ENCODE measurements around the gene HERPUD1. TPM values are rescaled to one million over a fixed set of nuclear protein-coding genes. Genes with fewer than 3 reads are reported as not detected.

Gene HERPUD1
- total and polyA plus RNA-seq, 4 donors, result 57.8 to 219 (median 118) TPM

DNA sequence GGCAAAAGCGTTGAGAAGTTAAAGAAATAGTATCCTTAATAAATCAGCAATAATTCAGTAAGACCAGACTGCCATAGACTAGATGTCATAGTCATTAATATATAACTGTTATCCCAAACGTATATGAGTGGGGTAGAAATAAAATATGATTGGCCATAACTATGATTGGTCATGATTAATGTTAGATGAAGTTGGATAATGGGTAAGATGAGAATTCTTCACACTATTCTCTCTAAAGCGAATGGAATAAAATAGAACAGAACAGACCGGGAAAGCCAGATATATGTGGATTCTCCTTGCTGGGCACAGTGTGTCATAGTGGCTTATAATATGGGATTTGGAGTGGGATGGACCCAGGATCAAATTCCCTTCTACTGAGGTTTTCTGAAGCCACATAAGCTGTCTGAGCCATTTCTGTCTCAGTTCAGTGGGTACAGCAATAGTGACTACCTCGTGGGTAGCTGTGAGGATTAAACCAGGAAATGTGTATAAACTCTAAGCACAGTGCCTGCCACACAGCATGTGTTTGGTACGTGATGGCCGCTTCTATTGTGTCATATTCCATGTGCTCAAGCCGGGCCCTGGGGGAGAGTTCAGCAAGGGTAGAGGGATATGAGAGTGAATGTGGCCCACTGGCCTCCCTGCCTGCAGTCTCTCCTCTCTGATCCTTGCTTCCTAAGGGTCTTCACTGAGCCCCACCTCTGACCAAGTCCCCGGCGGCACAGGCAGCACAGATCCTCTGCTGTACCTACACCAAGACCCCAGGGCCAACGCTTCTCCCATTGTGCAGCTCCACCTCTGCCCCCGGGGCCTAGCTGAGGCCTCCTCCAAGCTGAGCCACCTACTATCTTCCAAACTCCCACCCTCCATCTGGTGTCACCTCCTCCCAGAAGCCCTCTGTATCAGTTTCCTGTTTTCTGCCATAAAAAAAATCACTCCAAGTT lies 33.5 kb downstream of the HERPUD1 start:
- no peak for DNase-seq (ENCODE audit: low spot score)
- peak overlapping the region; percentile 26 to 62 for H3K27ac ChIP-seq (ENCODE audit: low read depth in 1 of 2, low read length in 2 of 2)
- 77% methylated on average over 12 of the region's 12 CpGs for WGBS

GRCh38 chr16:56966093-56966475 lies 34.1 kb downstream of the HERPUD1 start:
- Histone ChIP-seq H3K4me1 (ENCODE audit: control insufficient read depth in 4 of 4, insufficient read depth in 4 of 4, low read length in 3 of 4) (peaks cover 0 to 17% (median 3%) of the 10 kb centered on the region in 4 donors), H3K4me3 (ENCODE audit: low read depth in 1 of 3, low read length in 3 of 3) (no peak overlapping the region), H3K9ac (ENCODE audit: low read depth in 1 of 2, low read length in 2 of 2) (no peak overlapping the region), H3K9me3 (ENCODE audit: control insufficient read depth in 4 of 4, low read length in 3 of 4) (no peaks in the 10 kb centered on the region), H3K36me3 (ENCODE audit: control insufficient read depth in 4 of 4, insufficient read depth in 3 of 4, low read depth in 1 of 4, low read length in 3 of 4) (no peaks in the 10 kb centered on the region), H3K27ac (ENCODE audit: low read depth in 1 of 2, low read length in 2 of 2) (peak overlapping the region; percentile 26 to 62), H3K27me3 (ENCODE audit: control insufficient read depth in 4 of 4, insufficient read depth in 4 of 4, low read length in 3 of 4) (no peaks in the 10 kb centered on the region)
- 73% methylated on average over 3 of the region's 3 CpGs for whole genome bisulfite sequencing
- TF ChIP-seq RXRA (IDR thresholded peaks at IDR 0.05) (no peak), YY1 (IDR thresholded peaks at IDR 0.05) (no peak), FOXA1 (IDR thresholded peaks at IDR 0.05) (no peak), RAD21 (IDR thresholded peaks at IDR 0.05) (no peak), FOXA2 (IDR thresholded peaks at IDR 0.05) (no peak), EGR1 (IDR thresholded peaks at IDR 0.05; ENCODE audit: low read depth in 2 of 2) (no peak), HNF4A (conservative IDR thresholded peaks at IDR 0.05) (no peak), GABPA (IDR thresholded peaks at IDR 0.05 in 1 of 2, conservative IDR thresholded peaks at IDR 0.05 in 1 of 2) (no peak)
- TF ChIP-seq, protein P1, sequence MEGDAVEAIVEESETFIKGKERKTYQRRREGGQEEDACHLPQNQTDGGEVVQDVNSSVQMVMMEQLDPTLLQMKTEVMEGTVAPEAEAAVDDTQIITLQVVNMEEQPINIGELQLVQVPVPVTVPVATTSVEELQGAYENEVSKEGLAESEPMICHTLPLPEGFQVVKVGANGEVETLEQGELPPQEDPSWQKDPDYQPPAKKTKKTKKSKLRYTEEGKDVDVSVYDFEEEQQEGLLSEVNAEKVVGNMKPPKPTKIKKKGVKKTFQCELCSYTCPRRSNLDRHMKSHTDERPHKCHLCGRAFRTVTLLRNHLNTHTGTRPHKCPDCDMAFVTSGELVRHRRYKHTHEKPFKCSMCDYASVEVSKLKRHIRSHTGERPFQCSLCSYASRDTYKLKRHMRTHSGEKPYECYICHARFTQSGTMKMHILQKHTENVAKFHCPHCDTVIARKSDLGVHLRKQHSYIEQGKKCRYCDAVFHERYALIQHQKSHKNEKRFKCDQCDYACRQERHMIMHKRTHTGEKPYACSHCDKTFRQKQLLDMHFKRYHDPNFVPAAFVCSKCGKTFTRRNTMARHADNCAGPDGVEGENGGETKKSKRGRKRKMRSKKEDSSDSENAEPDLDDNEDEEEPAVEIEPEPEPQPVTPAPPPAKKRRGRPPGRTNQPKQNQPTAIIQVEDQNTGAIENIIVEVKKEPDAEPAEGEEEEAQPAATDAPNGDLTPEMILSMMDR (IDR thresholded peaks at IDR 0.05; ENCODE audit: low read depth, low read length, missing input control), result no peak
- TF ChIP-seq, protein P2, sequence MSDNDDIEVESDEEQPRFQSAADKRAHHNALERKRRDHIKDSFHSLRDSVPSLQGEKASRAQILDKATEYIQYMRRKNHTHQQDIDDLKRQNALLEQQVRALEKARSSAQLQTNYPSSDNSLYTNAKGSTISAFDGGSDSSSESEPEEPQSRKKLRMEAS (IDR thresholded peaks at IDR 0.05), result no peak
- TF ChIP-seq, protein P3, sequence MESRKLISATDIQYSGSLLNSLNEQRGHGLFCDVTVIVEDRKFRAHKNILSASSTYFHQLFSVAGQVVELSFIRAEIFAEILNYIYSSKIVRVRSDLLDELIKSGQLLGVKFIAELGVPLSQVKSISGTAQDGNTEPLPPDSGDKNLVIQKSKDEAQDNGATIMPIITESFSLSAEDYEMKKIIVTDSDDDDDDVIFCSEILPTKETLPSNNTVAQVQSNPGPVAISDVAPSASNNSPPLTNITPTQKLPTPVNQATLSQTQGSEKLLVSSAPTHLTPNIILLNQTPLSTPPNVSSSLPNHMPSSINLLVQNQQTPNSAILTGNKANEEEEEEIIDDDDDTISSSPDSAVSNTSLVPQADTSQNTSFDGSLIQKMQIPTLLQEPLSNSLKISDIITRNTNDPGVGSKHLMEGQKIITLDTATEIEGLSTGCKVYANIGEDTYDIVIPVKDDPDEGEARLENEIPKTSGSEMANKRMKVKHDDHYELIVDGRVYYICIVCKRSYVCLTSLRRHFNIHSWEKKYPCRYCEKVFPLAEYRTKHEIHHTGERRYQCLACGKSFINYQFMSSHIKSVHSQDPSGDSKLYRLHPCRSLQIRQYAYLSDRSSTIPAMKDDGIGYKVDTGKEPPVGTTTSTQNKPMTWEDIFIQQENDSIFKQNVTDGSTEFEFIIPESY (IDR thresholded peaks at IDR 0.05), result no peak
- no peak for DNase-seq (ENCODE audit: low spot score)

More for the DNA sequence above, 33.5 kb downstream of the HERPUD1 start:
- H3K27me3 ChIP-seq (ENCODE audit: control insufficient read depth in 4 of 4, insufficient read depth in 4 of 4, low read length in 3 of 4), result no peaks in the 10 kb centered on the region
- no peak overlapping the region for H3K9ac ChIP-seq (ENCODE audit: low read depth in 1 of 2, low read length in 2 of 2)
- no peaks in the 10 kb centered on the region for H3K9me3 ChIP-seq (ENCODE audit: control insufficient read depth in 4 of 4, low read length in 3 of 4)
- H3K36me3 ChIP-seq (ENCODE audit: control insufficient read depth in 4 of 4, insufficient read depth in 3 of 4, low read depth in 1 of 4, low read length in 3 of 4), result no peaks in the 10 kb centered on the region
- peaks cover 0 to 18% (median 5%) of the 10 kb centered on the region in 4 donors for H3K4me1 ChIP-seq (ENCODE audit: control insufficient read depth in 4 of 4, insufficient read depth in 4 of 4, low read length in 3 of 4)
- H3K4me3 ChIP-seq (ENCODE audit: low read depth in 1 of 3, low read length in 3 of 3), result no peak overlapping the region
- TF ChIP-seq SP1 (IDR thresholded peaks at IDR 0.05) (no peak), HNF4G (IDR thresholded peaks at IDR 0.05) (no peak), NR2F2 (IDR thresholded peaks at IDR 0.05) (peak; percentile 16), REST (IDR thresholded peaks at IDR 0.05) (no peak), RXRA (IDR thresholded peaks at IDR 0.05) (no peak), HNF4A (conservative IDR thresholded peaks at IDR 0.05) (no peak), GABPA (IDR thresholded peaks at IDR 0.05 in 1 of 2, conservative IDR thresholded peaks at IDR 0.05 in 1 of 2) (no peak), EGR1 (IDR thresholded peaks at IDR 0.05; ENCODE audit: low read depth in 2 of 2) (no peak), TAF1 (conservative IDR thresholded peaks at IDR 0.05) (no peak)
- TF ChIP-seq, protein P3 (IDR thresholded peaks at IDR 0.05), result no peak
- TF ChIP-seq, protein P2 (IDR thresholded peaks at IDR 0.05), result peak; percentile 9
